Hepatocyte (in vitro differentiated cells): ENCODE measurements around the gene COL15A1. TPM values are rescaled to one million over a fixed set of nuclear protein-coding genes. Genes with fewer than 3 reads are reported as not detected.

Experiments
- DNase-seq: peaks from one replicate; pipeline ENCODE4 v3.0.0-alpha.2; 2016; ENCODE audit warnings: low spot score
- H2AFZ ChIP-seq: fragments of 200-600 bp; sonication (generic); 2 replicates; pipeline ENCODE4 v1.6.0; 2016; ENCODE audit warnings: antibody characterized with exemption, mild to moderate bottlenecking
- H3K27ac ChIP-seq: fragments of 200-600 bp; sonication (generic); 2 replicates; pipeline ENCODE4 v1.5.1; 2016; ENCODE audit warnings: mild to moderate bottlenecking
- H3K27me3 ChIP-seq: fragments of 200-600 bp; sonication (generic); 2 replicates; pipeline ENCODE4 v1.6.1; 2016
- H3K36me3 ChIP-seq: fragments of 200-600 bp; sonication (generic); replicated peaks from 2 replicates; pipeline ENCODE4 v1.5.1; 2016; ENCODE audit warnings: low read depth; ENCODE audit not compliant: insufficient read depth
- H3K4me1 ChIP-seq: fragments of 200-600 bp; sonication (generic); 2 replicates; pipeline ENCODE4 v1.5.1; 2016; ENCODE audit warnings: mild to moderate bottlenecking, moderate library complexity; ENCODE audit not compliant: insufficient read depth
- H3K4me2 ChIP-seq: fragments of 200-600 bp; sonication (generic); 2 replicates; pipeline ENCODE4 v1.6.0; 2016
- H3K4me3 ChIP-seq: fragments of 200-600 bp; sonication (generic); 2 replicates; pipeline ENCODE4 v1.5.1; 2016; ENCODE audit warnings: mild to moderate bottlenecking
- H3K79me2 ChIP-seq: fragments of 200-600 bp; sonication (generic); 2 replicates; pipeline ENCODE4 v1.6.0; 2017; ENCODE audit warnings: mild to moderate bottlenecking
- H3K9me2 ChIP-seq: fragments of 200-600 bp; sonication (generic); replicated peaks from 2 replicates; pipeline ENCODE4 v1.6.0; 2017; ENCODE audit warnings: mild to moderate bottlenecking; ENCODE audit not compliant: insufficient read depth
- H3K9me3 ChIP-seq: fragments of 200-600 bp; sonication (generic); 2 replicates; pipeline ENCODE4 v1.5.1; 2016; ENCODE audit warnings: low read depth, mild to moderate bottlenecking
- H4K20me1 ChIP-seq: fragments of 200-600 bp; sonication (generic); 2 replicates; pipeline ENCODE4 v1.6.0; 2016; ENCODE audit warnings: mild to moderate bottlenecking; ENCODE audit not compliant: insufficient read depth, poor library complexity, severe bottlenecking
- EZH2 ChIP-seq: fragments of 200-600 bp; sonication (generic); IDR thresholded peaks from 2 replicates; pipeline ENCODE4 v1.6.1; 2016; ENCODE audit warnings: antibody characterized with exemption, mild to moderate bottlenecking, borderline replicate concordance
- EZH2phosphoT487 ChIP-seq: fragments of 200-600 bp; sonication (generic); IDR thresholded peaks from one replicate; pipeline ENCODE4 v1.6.1; 2018; ENCODE audit warnings: antibody characterized with exemption, mild to moderate bottlenecking, low read depth, moderate library complexity; ENCODE audit not compliant: unreplicated experiment, severe bottlenecking
- WGBS: methylation state at CpG from one replicate; pipeline ENCODE4 v1.1.6; 2016; ENCODE audit warnings: low lambda C conversion rate; ENCODE audit errors: missing lambda C conversion rate; 5-methylcytosine and 5-hydroxymethylcytosine counted together
- polyA plus RNA-seq: library from polyadenylated mRNA; unstranded; fragments of >200 nt; fragmentation: Nextera tagmentation; extraction: Ambion mirVana; gene quantifications from 2 replicates; pipeline ENCODE4 v1.2.1, GENCODE V29; 2016
- total RNA-seq: library from RNA; depleted of rRNA; stranded (reverse); fragments of >200 nt; gene quantifications from 2 replicates; pipeline ENCODE4 v1.2.3, GENCODE V29; 2014
- TF ChIP-seq, protein P1 (sequence below): fragments of 200-600 bp; sonication (generic); IDR thresholded peaks from 2 replicates; pipeline ENCODE4 v1.5.1; 2016; ENCODE audit warnings: antibody characterized with exemption, mild to moderate bottlenecking; ENCODE audit not compliant: poor library complexity

Gene COL15A1
- total and polyA plus RNA-seq, 2 experiments from 2014 or later = 97.6 to 106 TPM

GRCh38 chr9:98983295-98984268 lies 39.9 kb downstream of the COL15A1 start:
- H3K4me2 ChIP-seq = no peak overlapping the region
- no peak for DNase-seq
- no peak overlapping the region for H3K27ac ChIP-seq

DNA sequence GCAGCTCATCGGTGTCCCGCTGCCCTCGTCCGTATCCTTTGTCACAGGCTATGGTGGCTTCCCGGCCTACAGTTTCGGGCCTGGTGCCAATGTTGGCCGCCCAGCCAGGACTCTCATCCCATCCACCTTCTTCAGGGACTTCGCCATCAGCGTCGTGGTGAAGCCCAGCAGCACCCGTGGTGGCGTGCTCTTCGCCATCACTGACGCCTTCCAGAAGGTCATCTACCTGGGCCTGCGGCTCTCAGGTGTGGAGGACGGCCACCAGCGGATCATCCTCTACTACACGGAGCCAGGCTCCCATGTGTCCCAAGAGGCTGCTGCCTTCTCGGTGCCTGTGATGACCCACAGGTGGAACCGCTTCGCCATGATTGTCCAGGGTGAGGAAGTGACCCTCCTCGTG lies 41.9 kb downstream of the COL15A1 start:
- H3K4me3 ChIP-seq = no peak overlapping the region

More at GRCh38 chr9:98983295-98984268, 39.9 kb downstream of the COL15A1 start:
- Histone ChIP-seq H3K9me3 (no peaks in the 10 kb centered on the region), H3K27me3 (no peaks in the 10 kb centered on the region), H3K36me3 (no peaks in the 10 kb centered on the region), H3K4me3 (no peak overlapping the region), H3K79me2 (no peaks in the 10 kb centered on the region), H3K4me1 (no peaks in the 10 kb centered on the region), H3K9me2 (no peaks in the 10 kb centered on the region), H2AFZ (no peak overlapping the region), H4K20me1 (no peaks in the 10 kb centered on the region)
- 80% methylated on average over 15 of the region's 15 CpGs for WGBS
- no peak for TF ChIP-seq EZH2phosphoT487
- TF ChIP-seq EZH2 = no peak
- TF ChIP-seq, protein P1, sequence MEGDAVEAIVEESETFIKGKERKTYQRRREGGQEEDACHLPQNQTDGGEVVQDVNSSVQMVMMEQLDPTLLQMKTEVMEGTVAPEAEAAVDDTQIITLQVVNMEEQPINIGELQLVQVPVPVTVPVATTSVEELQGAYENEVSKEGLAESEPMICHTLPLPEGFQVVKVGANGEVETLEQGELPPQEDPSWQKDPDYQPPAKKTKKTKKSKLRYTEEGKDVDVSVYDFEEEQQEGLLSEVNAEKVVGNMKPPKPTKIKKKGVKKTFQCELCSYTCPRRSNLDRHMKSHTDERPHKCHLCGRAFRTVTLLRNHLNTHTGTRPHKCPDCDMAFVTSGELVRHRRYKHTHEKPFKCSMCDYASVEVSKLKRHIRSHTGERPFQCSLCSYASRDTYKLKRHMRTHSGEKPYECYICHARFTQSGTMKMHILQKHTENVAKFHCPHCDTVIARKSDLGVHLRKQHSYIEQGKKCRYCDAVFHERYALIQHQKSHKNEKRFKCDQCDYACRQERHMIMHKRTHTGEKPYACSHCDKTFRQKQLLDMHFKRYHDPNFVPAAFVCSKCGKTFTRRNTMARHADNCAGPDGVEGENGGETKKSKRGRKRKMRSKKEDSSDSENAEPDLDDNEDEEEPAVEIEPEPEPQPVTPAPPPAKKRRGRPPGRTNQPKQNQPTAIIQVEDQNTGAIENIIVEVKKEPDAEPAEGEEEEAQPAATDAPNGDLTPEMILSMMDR = no peak

DNA sequence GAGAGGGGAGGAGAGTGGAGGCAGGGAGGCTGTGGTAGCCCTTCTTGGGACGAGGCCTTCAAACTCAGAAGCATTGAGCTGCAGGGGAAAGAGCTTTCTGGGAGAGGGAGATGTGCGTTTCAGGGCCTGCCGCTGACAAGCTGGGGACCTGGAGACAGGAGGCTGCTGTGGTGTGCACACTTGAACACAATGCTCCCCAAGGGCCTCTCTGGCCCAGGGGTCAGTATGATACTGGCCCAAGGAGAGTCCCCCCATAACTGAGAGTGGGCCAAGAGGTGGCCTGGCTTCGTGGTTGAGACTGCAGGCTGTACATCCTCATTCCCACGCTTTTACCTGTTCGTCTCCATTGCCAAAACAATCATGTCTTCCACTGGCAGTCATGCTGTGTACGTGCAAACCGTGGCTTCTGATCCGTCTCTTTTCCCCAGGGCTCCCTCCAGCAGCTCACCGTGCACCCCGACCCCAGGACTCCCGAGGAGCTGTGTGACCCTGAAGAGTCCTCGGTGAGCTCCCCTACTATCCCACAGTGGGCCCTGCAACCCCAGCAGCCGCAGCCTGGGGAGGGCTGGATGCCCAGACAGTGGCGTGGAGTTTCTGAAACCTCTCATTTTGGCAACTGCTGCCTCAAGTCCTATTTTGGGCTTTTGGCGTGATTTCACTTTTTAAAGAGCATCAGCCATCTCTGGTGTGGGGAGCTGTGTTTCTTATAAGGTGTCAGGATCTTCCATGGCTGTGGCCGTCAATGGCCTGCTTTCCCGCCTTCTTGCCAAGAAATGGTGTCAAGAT lies 43.4 kb downstream of the COL15A1 start:
- H3K27me3 ChIP-seq = no peaks in the 10 kb centered on the region
- H3K9me2 ChIP-seq = no peaks in the 10 kb centered on the region
- no peak for TF ChIP-seq EZH2phosphoT487
- TF ChIP-seq EZH2 = no peak
- TF ChIP-seq, protein P1 = no peak
- H4K20me1 ChIP-seq = no peaks in the 10 kb centered on the region
- no peak overlapping the region for H3K27ac ChIP-seq
- no peak overlapping the region for H3K4me2 ChIP-seq
- no peaks in the 10 kb centered on the region for H3K36me3 ChIP-seq
- no peak overlapping the region for H2AFZ ChIP-seq
- DNase-seq = no peak
- no peaks in the 10 kb centered on the region for H3K4me1 ChIP-seq
- H3K79me2 ChIP-seq = no peaks in the 10 kb centered on the region
- no peak overlapping the region for H3K4me3 ChIP-seq
- 94% methylated on average over 18 of the region's 18 CpGs for WGBS
- H3K9me3 ChIP-seq = no peaks in the 10 kb centered on the region

More for the DNA sequence above, 41.9 kb downstream of the COL15A1 start:
- H3K79me2 ChIP-seq = no peaks in the 10 kb centered on the region
- WGBS = 97% methylated on average over 22 of the region's 22 CpGs
- DNase-seq = no peak
- H3K4me2 ChIP-seq = no peak overlapping the region
- no peaks in the 10 kb centered on the region for H4K20me1 ChIP-seq
- no peaks in the 10 kb centered on the region for H3K9me3 ChIP-seq
- no peaks in the 10 kb centered on the region for H3K9me2 ChIP-seq
- TF ChIP-seq EZH2 = no peak
- TF ChIP-seq EZH2phosphoT487 = no peak
- TF ChIP-seq, protein P1 = no peak
- no peaks in the 10 kb centered on the region for H3K36me3 ChIP-seq
- H2AFZ ChIP-seq = no peak overlapping the region
- H3K27ac ChIP-seq = no peak overlapping the region
- H3K27me3 ChIP-seq = no peaks in the 10 kb centered on the region
- no peaks in the 10 kb centered on the region for H3K4me1 ChIP-seq
